HepG2 (cell line): Measurements from ENCODE around the gene MS4A18. TPM values are rescaled to one million over a fixed set of nuclear protein-coding genes. Genes with fewer than 3 reads are reported as not detected.

Source experiments
- ATAC-seq: fragments of 200-7000 bp; cut with Tn5 transposase; 3 replicates; pipeline ENCODE4 v1.9.1; 2020; ENCODE audit warnings: mild to moderate bottlenecking, moderate library complexity
- BruUV-seq: library from RNA; stranded (reverse); fragments of 400-500 nt; replicated peaks from 2 replicates; lab custom pipeline; 2021; lab: Mats Ljungman, UMichigan
- CTCF ChIA-PET: fragments of 300-600 bp; formaldehyde crosslinking; extraction: SDS; loops from one replicate; lab custom pipeline; 2021; ENCODE audit warnings: low total read pairs, inconsistent platforms, low intra/inter-chr PET ratio; lab: Yijun Ruan, JAX
- POLR2A ChIA-PET: fragments of 350-600 bp; sonication (Branson Sonifier 250); formaldehyde crosslinking; loops from one replicate; lab custom pipeline; 2020; ENCODE audit warnings: antibody characterized with exemption, inconsistent platforms; lab: Yijun Ruan, JAX
- DNase-seq: peaks from one replicate; pipeline ENCODE4 v3.0.0-alpha.2; 2015; ENCODE audit warnings: low spot score
- FAIRE-seq: peaks from 3 replicates; lab custom pipeline; 2011; peaks lifted over from hg19 to GRCh38; lab: Jason Lieb, UNC
- H2AFZ ChIP-seq: one replicate; pipeline ENCODE4 v1.6.1; 2011; ENCODE audit warnings: low read length, inconsistent platforms
- H3K27ac ChIP-seq: fragments of 300-600 bp; 3 replicates; pipeline ENCODE4 v1.8.0; 2011; ENCODE audit warnings: mixed run types, mild to moderate bottlenecking, mixed read lengths, low read length, inconsistent platforms; ENCODE audit not compliant: insufficient read depth; ENCODE audit errors: extremely low read length
- H3K27me3 ChIP-seq, 2 experiments: fragments of 200-600 bp in 1 of 2; 2 replicates in 1 of 2; 3 replicates in 1 of 2; pipeline versions ENCODE4 v1.6.0 to v1.8.0; 2011; ENCODE audit warnings: low read length in 2 of 2, mild to moderate bottlenecking in 2 of 2, moderate library complexity in 2 of 2, inconsistent platforms in 1 of 2; ENCODE audit not compliant: insufficient read depth in 2 of 2, control insufficient read depth in 1 of 2
- H3K36me3 ChIP-seq, 2 experiments: fragments of 200-600 bp in 1 of 2; replicated peaks in 1 of 2; 2 replicates in 1 of 2; 3 replicates in 1 of 2; pipeline versions ENCODE4 v1.5.1 to v1.8.0; 2011; ENCODE audit warnings: low read length in 2 of 2, inconsistent platforms in 1 of 2; ENCODE audit not compliant: insufficient read depth in 2 of 2, control insufficient read depth in 1 of 2
- H3K4me1 ChIP-seq: 2 replicates; pipeline ENCODE4 v1.5.1; 2012; ENCODE audit warnings: low read length, inconsistent platforms; ENCODE audit not compliant: insufficient read depth
- H3K4me2 ChIP-seq: 2 replicates; pipeline ENCODE4 v1.6.0; 2011; ENCODE audit warnings: low read depth, low read length, inconsistent platforms
- H3K4me3 ChIP-seq, 3 experiments: fragments of 200-600 bp in 1 of 3; sonication (generic), shearing (Covaris generic) in 1 of 3; replicated peaks in 1 of 3; 2 replicates each; pipeline ENCODE4 v1.5.1; 2011 to 2016; ENCODE audit warnings: low read length in 3 of 3, inconsistent platforms in 2 of 3, low read depth in 2 of 3, mild to moderate bottlenecking in 2 of 3, control low read depth in 1 of 3, mixed read lengths in 1 of 3; ENCODE audit not compliant: insufficient read depth in 1 of 3
- H3K79me2 ChIP-seq: one replicate; pipeline ENCODE4 v1.6.1; 2011; ENCODE audit warnings: low read length, inconsistent platforms; ENCODE audit not compliant: insufficient read depth
- H3K9ac ChIP-seq: 2 replicates; pipeline ENCODE4 v1.6.0; 2011; ENCODE audit warnings: mild to moderate bottlenecking, low read depth, low read length, inconsistent platforms; ENCODE audit not compliant: insufficient read depth
- H3K9me3 ChIP-seq: 2 replicates; pipeline ENCODE4 v1.5.1; 2012; ENCODE audit warnings: mild to moderate bottlenecking, low read length
- H4K20me1 ChIP-seq: 2 replicates; pipeline ENCODE4 v1.6.0; 2011; ENCODE audit warnings: inconsistent platforms, mild to moderate bottlenecking, low read length, moderate library complexity; ENCODE audit not compliant: insufficient read depth
- CC2D1A ChIP-seq: sonication (generic); formaldehyde crosslinking; IDR thresholded peaks from 2 replicates; pipeline ENCODE4 v1.8.1; 2023; ENCODE audit warnings: mild to moderate bottlenecking, missing genetic modification reagents
- HNRNPH1 ChIP-seq: fragments of 200-400 bp; formaldehyde crosslinking; optimal IDR thresholded peaks from 2 replicates; pipeline ENCODE3; 2017; ENCODE audit warnings: mild to moderate bottlenecking, low read depth, low read length
- JUN ChIP-seq: sonication (generic); formaldehyde crosslinking; IDR thresholded peaks from 2 replicates; pipeline ENCODE4 v1.4.0; 2020; ENCODE audit warnings: mild to moderate bottlenecking, missing genetic modification reagents
- KLF16 ChIP-seq, 2 experiments: sonication (generic) in 1 of 2; formaldehyde crosslinking in 1 of 2; IDR thresholded peaks; 2 replicates each; pipeline versions ENCODE4 v1.6.1 to v1.8.0; 2016 to 2023; ENCODE audit warnings: missing genetic modification reagents in 2 of 2, missing compliant biosample characterization in 1 of 2
- NFE2L2 ChIP-seq: fragments of 150-350 bp; IDR thresholded peaks from 2 replicates; pipeline ENCODE4 v1.6.1; 2014; ENCODE audit warnings: low read length
- NONO ChIP-seq, 2 experiments: fragments of 450-650 bp in 1 of 2; sonication (generic) in 1 of 2; formaldehyde crosslinking in 1 of 2; IDR thresholded peaks in 1 of 2; conservative IDR thresholded peaks in 1 of 2; 2 replicates each; pipeline versions ENCODE4 v1.6.1 to v1.8.0; 2017 to 2022; ENCODE audit warnings: mild to moderate bottlenecking in 1 of 2, missing genetic modification reagents in 1 of 2, moderate library complexity in 1 of 2
- SALL2 ChIP-seq: sonication (generic); formaldehyde crosslinking; IDR thresholded peaks from 2 replicates; pipeline ENCODE4 v1.8.1; 2023; ENCODE audit warnings: mild to moderate bottlenecking, missing genetic modification reagents, inconsistent platforms
- SIN3B ChIP-seq: fragments of 150-350 bp; IDR thresholded peaks from 2 replicates; pipeline ENCODE4 v1.6.1; 2014; ENCODE audit warnings: low read length
- ZBTB8A ChIP-seq: sonication (generic); formaldehyde crosslinking; IDR thresholded peaks from 2 replicates; pipeline ENCODE4 v1.4.0; 2020; ENCODE audit warnings: mild to moderate bottlenecking, low read depth, missing genetic modification reagents, borderline replicate concordance
- ZC3H13 ChIP-seq: sonication (generic); formaldehyde crosslinking; IDR thresholded peaks from 2 replicates; pipeline ENCODE4 v1.8.1; 2023; ENCODE audit warnings: mild to moderate bottlenecking, missing genetic modification reagents, moderate library complexity
- ZNF484 ChIP-seq: sonication (generic); formaldehyde crosslinking; IDR thresholded peaks from 2 replicates; pipeline ENCODE4 v1.5.1; 2020; ENCODE audit warnings: mild to moderate bottlenecking, low read depth, missing genetic modification reagents, borderline replicate concordance
- ZNF609 ChIP-seq: sonication (generic); formaldehyde crosslinking; IDR thresholded peaks from 2 replicates; pipeline ENCODE4 v1.4.0; 2020; ENCODE audit warnings: mild to moderate bottlenecking, missing genetic modification reagents, borderline replicate concordance
- ZNF773 ChIP-seq: sonication (generic); formaldehyde crosslinking; IDR thresholded peaks from 2 replicates; pipeline ENCODE4 v1.4.0; 2020; ENCODE audit warnings: missing genetic modification reagents, borderline replicate concordance
- ZNF850 ChIP-seq: sonication (generic); formaldehyde crosslinking; conservative IDR thresholded peaks from 2 replicates; pipeline ENCODE4 v1.9.0; 2021; ENCODE audit warnings: mild to moderate bottlenecking, missing genetic modification reagents
- WGBS: methylation state at CpG from one replicate; pipeline ENCODE4 v1.1.6; 2017; ENCODE audit warnings: low lambda C conversion rate; 5-methylcytosine and 5-hydroxymethylcytosine counted together
- in situ Hi-C: cut with HindIII; loops from 2 replicates; pipeline ENCODE4 v1.10.0; 2017; ENCODE audit warnings: low pct_unique_long_range_greater_than_20kb; ENCODE audit not compliant: extremely low pct_ligation_motif_present
- intact Hi-C: fragments of 100-400 bp; cut with micrococcal nuclease; formaldehyde crosslinking; loops from one replicate; pipeline ENCODE4 v1.10.0; 2022; ENCODE audit not compliant: unreplicated experiment
- polyA plus RNA-seq, 8 experiments: library from polyadenylated mRNA; depleted of rRNA in 3 of 8; stranded (reverse) in 7 of 8; unstranded in 1 of 8; fragments of >200 nt; fragmentation: Illumina TruSeq in 4 of 8; extraction: Trizol in 4 of 8; gene quantifications; 2 replicates each; pipeline versions ENCODE4 v1.2.1 to v1.2.3, GENCODE V29; 2011 to 2016; ENCODE audit warnings: low read depth in 4 of 8, missing spikeins in 1 of 8, mixed read lengths in 1 of 8; ENCODE audit not compliant: insufficient read depth in 1 of 8
- total RNA-seq, 5 experiments: library from RNA; depleted of rRNA; stranded (reverse); fragments of >200 nt; fragmentation: Illumina TruSeq; extraction: Trizol; gene quantifications; 2 replicates each; pipeline ENCODE4 v1.2.3, GENCODE V29; 2016; ENCODE audit warnings: low read depth in 1 of 5
- TF ChIP-seq, protein P1 (sequence below): sonication (generic); formaldehyde crosslinking; IDR thresholded peaks from 2 replicates; pipeline ENCODE4 v1.8.0; 2022; ENCODE audit warnings: missing genetic modification reagents, mild to moderate bottlenecking, inconsistent platforms, borderline replicate concordance
- TF ChIP-seq, protein P2 (sequence below), 2 experiments: sonication (generic) in 1 of 2; formaldehyde crosslinking in 1 of 2; IDR thresholded peaks; 2 replicates each; pipeline versions ENCODE4 v1.4.0 to v1.6.1; 2018 to 2020; ENCODE audit warnings: missing genetic modification reagents in 2 of 2, borderline replicate concordance in 1 of 2, low read depth in 1 of 2, mild to moderate bottlenecking in 1 of 2, missing biosample characterization in 1 of 2

MS4A18 gene
- total and polyA plus RNA-seq, 2 of the 13 experiments (the other 11 are each of a cell fraction or from before 2014, with no cell fraction given): not detected

- DNase-seq (no peak), ATAC-seq (no peak), FAIRE-seq (no peak)
- intact Hi-C loops (no loop called here), in situ Hi-C loops (no loop called here)
- POLR2A ChIA-PET: no interaction called here
- 26% methylated on average over 10 of the region's 15 CpGs for WGBS
- Histone ChIP-seq H4K20me1 (no peaks in the 10 kb centered on the region), H3K9me3 (no peaks in the 10 kb centered on the region), H3K4me3 (no peak overlapping the region), H3K27ac (no peak overlapping the region), H3K27me3 (peaks cover 0 to 7% of the 10 kb centered on the region in 2 experiments; a peak in 1 of 5 replicates), H3K36me3 (no peaks in the 10 kb centered on the region), H3K79me2 (no peaks in the 10 kb centered on the region), H3K9ac (no peak overlapping the region), H3K4me1 (no peaks in the 10 kb centered on the region), H2AFZ (no peak overlapping the region), H3K4me2 (no peak overlapping the region)
- CTCF ChIA-PET: no interaction called here
- no TSS peak for BruUV-seq
- TF ChIP-seq NONO (IDR thresholded peaks at IDR 0.05): no peak
- no peak for TF ChIP-seq NONO (CRISPR knock-in tag; conservative IDR thresholded peaks at IDR 0.05)
- TF ChIP-seq CC2D1A (CRISPR knock-in tag): no peak
- TF ChIP-seq SALL2 (CRISPR knock-in tag): no peak
- no peak for TF ChIP-seq JUN
- TF ChIP-seq HNRNPH1: no peak
- no peak for TF ChIP-seq SIN3B
- TF ChIP-seq, protein P1, sequence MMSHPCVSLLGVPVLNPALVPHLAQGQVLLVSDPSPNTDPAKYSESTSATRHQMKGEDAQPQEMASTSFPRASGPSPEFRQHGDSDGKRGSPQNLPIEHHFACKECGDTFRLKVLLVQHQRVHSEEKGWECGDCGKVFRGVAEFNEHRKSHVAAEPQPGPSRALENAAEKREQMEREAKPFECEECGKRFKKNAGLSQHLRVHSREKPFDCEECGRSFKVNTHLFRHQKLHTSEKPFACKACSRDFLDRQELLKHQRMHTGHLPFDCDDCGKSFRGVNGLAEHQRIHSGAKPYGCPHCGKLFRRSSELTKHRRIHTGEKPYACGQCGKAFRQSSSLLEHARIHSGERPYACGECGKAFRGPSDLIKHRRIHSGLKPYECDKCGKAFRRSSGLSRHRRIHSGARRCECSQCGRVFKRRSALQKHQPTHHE (CRISPR knock-in tag): no peak
- TF ChIP-seq ZNF850 (CRISPR knock-in tag): no peak
- TF ChIP-seq ZNF484 (CRISPR knock-in tag): no peak
- no peak for TF ChIP-seq ZNF609 (CRISPR knock-in tag)
- TF ChIP-seq, protein P2, sequence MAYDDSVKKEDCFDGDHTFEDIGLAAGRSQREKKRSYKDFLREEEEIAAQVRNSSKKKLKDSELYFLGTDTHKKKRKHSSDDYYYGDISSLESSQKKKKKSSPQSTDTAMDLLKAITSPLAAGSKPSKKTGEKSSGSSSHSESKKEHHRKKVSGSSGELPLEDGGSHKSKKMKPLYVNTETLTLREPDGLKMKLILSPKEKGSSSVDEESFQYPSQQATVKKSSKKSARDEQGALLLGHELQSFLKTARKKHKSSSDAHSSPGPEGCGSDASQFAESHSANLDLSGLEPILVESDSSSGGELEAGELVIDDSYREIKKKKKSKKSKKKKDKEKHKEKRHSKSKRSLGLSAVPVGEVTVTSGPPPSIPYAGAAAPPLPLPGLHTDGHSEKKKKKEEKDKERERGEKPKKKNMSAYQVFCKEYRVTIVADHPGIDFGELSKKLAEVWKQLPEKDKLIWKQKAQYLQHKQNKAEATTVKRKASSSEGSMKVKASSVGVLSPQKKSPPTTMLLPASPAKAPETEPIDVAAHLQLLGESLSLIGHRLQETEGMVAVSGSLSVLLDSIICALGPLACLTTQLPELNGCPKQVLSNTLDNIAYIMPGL (CRISPR knock-in tag; IDR thresholded peaks at IDR 0.05; ENCODE audit: borderline replicate concordance in 1 of 2, low read depth in 1 of 2): no peak
- TF ChIP-seq ZBTB8A: no peak
- TF ChIP-seq ZC3H13 (CRISPR knock-in tag): no peak
- TF ChIP-seq ZNF773 (CRISPR knock-in tag): no peak
- no peak for TF ChIP-seq NFE2L2
- no peak for TF ChIP-seq KLF16 (CRISPR knock-in tag; IDR thresholded peaks at IDR 0.05)
Measured at GRCh38 chr11:60786811-60787567, 62.5 kb downstream of the MS4A18 start.
